ENCODE data around the gene ZSWIM4. TPM values are rescaled to one million over a fixed set of nuclear protein-coding genes. Genes with fewer than 3 reads are reported as not detected.

Gene ZSWIM4
- total and polyA plus RNA-seq, 10 of the 15 experiments (the other 5 are each of a cell fraction or from before 2014, with no cell fraction given): 0.73 to 11.1 (median 1.8) TPM; not detected in 2

- TF ChIP-seq, protein P1, sequence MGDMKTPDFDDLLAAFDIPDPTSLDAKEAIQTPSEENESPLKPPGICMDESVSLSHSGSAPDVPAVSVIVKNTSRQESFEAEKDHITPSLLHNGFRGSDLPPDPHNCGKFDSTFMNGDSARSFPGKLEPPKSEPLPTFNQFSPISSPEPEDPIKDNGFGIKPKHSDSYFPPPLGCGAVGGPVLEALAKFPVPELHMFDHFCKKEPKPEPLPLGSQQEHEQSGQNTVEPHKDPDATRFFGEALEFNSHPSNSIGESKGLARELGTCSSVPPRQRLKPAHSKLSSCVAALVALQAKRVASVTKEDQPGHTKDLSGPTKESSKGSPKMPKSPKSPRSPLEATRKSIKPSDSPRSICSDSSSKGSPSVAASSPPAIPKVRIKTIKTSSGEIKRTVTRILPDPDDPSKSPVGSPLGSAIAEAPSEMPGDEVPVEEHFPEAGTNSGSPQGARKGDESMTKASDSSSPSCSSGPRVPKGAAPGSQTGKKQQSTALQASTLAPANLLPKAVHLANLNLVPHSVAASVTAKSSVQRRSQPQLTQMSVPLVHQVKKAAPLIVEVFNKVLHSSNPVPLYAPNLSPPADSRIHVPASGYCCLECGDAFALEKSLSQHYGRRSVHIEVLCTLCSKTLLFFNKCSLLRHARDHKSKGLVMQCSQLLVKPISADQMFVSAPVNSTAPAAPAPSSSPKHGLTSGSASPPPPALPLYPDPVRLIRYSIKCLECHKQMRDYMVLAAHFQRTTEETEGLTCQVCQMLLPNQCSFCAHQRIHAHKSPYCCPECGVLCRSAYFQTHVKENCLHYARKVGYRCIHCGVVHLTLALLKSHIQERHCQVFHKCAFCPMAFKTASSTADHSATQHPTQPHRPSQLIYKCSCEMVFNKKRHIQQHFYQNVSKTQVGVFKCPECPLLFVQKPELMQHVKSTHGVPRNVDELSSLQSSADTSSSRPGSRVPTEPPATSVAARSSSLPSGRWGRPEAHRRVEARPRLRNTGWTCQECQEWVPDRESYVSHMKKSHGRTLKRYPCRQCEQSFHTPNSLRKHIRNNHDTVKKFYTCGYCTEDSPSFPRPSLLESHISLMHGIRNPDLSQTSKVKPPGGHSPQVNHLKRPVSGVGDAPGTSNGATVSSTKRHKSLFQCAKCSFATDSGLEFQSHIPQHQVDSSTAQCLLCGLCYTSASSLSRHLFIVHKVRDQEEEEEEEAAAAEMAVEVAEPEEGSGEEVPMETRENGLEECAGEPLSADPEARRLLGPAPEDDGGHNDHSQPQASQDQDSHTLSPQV (IDR thresholded peaks at IDR 0.05): peak; percentile 91; the same call in 1 of the 2 replicates
- peak; percentile 78 for TF ChIP-seq YY1 (IDR thresholded peaks at IDR 0.05; ENCODE audit: low read depth, low read length)
- TF ChIP-seq DPF2 (IDR thresholded peaks at IDR 0.05): peak; percentile 53; the same call in 1 of the 2 replicates
- TF ChIP-seq NKRF (conservative IDR thresholded peaks at IDR 0.05): no peak
- TF ChIP-seq, protein P2, sequence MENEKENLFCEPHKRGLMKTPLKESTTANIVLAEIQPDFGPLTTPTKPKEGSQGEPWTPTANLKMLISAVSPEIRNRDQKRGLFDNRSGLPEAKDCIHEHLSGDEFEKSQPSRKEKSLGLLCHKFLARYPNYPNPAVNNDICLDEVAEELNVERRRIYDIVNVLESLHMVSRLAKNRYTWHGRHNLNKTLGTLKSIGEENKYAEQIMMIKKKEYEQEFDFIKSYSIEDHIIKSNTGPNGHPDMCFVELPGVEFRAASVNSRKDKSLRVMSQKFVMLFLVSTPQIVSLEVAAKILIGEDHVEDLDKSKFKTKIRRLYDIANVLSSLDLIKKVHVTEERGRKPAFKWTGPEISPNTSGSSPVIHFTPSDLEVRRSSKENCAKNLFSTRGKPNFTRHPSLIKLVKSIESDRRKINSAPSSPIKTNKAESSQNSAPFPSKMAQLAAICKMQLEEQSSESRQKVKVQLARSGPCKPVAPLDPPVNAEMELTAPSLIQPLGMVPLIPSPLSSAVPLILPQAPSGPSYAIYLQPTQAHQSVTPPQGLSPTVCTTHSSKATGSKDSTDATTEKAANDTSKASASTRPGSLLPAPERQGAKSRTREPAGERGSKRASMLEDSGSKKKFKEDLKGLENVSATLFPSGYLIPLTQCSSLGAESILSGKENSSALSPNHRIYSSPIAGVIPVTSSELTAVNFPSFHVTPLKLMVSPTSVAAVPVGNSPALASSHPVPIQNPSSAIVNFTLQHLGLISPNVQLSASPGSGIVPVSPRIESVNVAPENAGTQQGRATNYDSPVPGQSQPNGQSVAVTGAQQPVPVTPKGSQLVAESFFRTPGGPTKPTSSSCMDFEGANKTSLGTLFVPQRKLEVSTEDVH (IDR thresholded peaks at IDR 0.05; ENCODE audit: low read depth, partially characterized antibody): no peak
- TF ChIP-seq SP1 (IDR thresholded peaks at IDR 0.05; ENCODE audit: low read depth, low read length): peak; percentile 61
- no peak for TF ChIP-seq SMAD1 (IDR thresholded peaks at IDR 0.05; ENCODE audit: low read depth, partially characterized antibody)
- TF ChIP-seq BHLHE40 (IDR thresholded peaks at IDR 0.05; ENCODE audit: borderline replicate concordance in 1 of 2, low read depth in 2 of 2, low read length in 1 of 2): peak; percentile 75 to 78
- peak; percentile 93; the same call in 1 of the 2 replicates for TF ChIP-seq BACH1 (IDR thresholded peaks at IDR 0.05; ENCODE audit: borderline replicate concordance)
- peak; percentile 38; the same call in 1 of the 2 replicates for TF ChIP-seq IRF4 (IDR thresholded peaks at IDR 0.05; ENCODE audit: low read depth, low read length)
- TF ChIP-seq PAX5 (IDR thresholded peaks at IDR 0.05; ENCODE audit: borderline replicate concordance, low read depth, low read length): peak; percentile 58; the same call in 1 of the 2 replicates
- peak; percentile 82 for TF ChIP-seq IKZF1 (conservative IDR thresholded peaks at IDR 0.05)
- 0 out of 2 replicates have a peak, but pooled peaks have one; percentile 26 for TF ChIP-seq PKNOX1 (IDR thresholded peaks at IDR 0.05)
- peak; percentile 82 for TF ChIP-seq JUND (IDR thresholded peaks at IDR 0.05; ENCODE audit: low read depth, low read length)
- TF ChIP-seq POLR2A (IDR thresholded peaks at IDR 0.05; ENCODE audit: low read depth, low read length): 0 out of 2 replicates have a peak, but pooled peaks have one; percentile 41
- no peak for TF ChIP-seq SIN3A (IDR thresholded peaks at IDR 0.05; ENCODE audit: low read depth, low read length)
- peak; percentile 65; the same call in 1 of the 2 replicates for TF ChIP-seq ATF3 (IDR thresholded peaks at IDR 0.05; ENCODE audit: borderline replicate concordance, extremely low read depth, low read depth, low read length)
- peak; percentile 73; the same call in 1 of the 2 replicates for TF ChIP-seq FOXM1 (IDR thresholded peaks at IDR 0.05; ENCODE audit: low read depth, low read length)
Observed at GRCh38 chr19:13880059-13881043, 85.1 kb downstream of the ZSWIM4 start (continued).

Measured in GM12878 (cell line).